GM10847 (cell line): ENCODE data around the gene E2F8.

ENCODE experiments used
- POLR2A ChIP-seq: IDR thresholded peaks from 2 replicates; pipeline ENCODE4 v1.6.1; 2011; ENCODE audit not compliant: insufficient read length; ENCODE audit errors: extremely low read depth

E2F8 gene

GRCh38 chr11:19240420-19241259 lies at the start of gene E2F8:
TSS of gene E2F8 (minus strand) at chr11:19240945. CDS start at chr11:19240121, 824 bp downstream.
- TF ChIP-seq POLR2A = no peak

- no peak for TF ChIP-seq POLR2A
Observed at GRCh38 chr11:19290356-19290755, 49.6 kb upstream of the E2F8 start.

- TF ChIP-seq POLR2A = no peak
Observed at GRCh38 chr11:19288256-19288655, 47.5 kb upstream of the E2F8 start.

GRCh38 chr11:19286411-19286810 lies 45.7 kb upstream of the E2F8 start:
- TF ChIP-seq POLR2A = no peak

- no peak for TF ChIP-seq POLR2A
Observed at GRCh38 chr11:19284881-19285280, 44.1 kb upstream of the E2F8 start.

GRCh38 chr11:19283991-19284390 lies 43.2 kb upstream of the E2F8 start:
- no peak for TF ChIP-seq POLR2A

GRCh38 chr11:19281555-19281954 lies 40.8 kb upstream of the E2F8 start:
- no peak for TF ChIP-seq POLR2A

- TF ChIP-seq POLR2A = no peak
Observed at GRCh38 chr11:19281041-19281440, 40.3 kb upstream of the E2F8 start.

GRCh38 chr11:19279451-19279850 lies 38.7 kb upstream of the E2F8 start:
- TF ChIP-seq POLR2A = no peak

- no peak for TF ChIP-seq POLR2A
Observed at GRCh38 chr11:19276859-19277808, 36.4 kb upstream of the E2F8 start.

GRCh38 chr11:19275496-19275895 lies 34.8 kb upstream of the E2F8 start:
- no peak for TF ChIP-seq POLR2A

- no peak for TF ChIP-seq POLR2A
Observed at GRCh38 chr11:19268909-19269308, 28.2 kb upstream of the E2F8 start.

GRCh38 chr11:19267567-19267966 lies 26.8 kb upstream of the E2F8 start:
- TF ChIP-seq POLR2A = no peak

- TF ChIP-seq POLR2A = no peak
Observed at GRCh38 chr11:19263333-19263732, 22.6 kb upstream of the E2F8 start.

- no peak for TF ChIP-seq POLR2A
Observed at GRCh38 chr11:19259487-19260345, 19.0 kb upstream of the E2F8 start.

GRCh38 chr11:19258641-19259230 lies 18.0 kb upstream of the E2F8 start:
- TF ChIP-seq POLR2A = no peak
